ENCODE measurements around the gene DPYSL3.
A peak's percentile ranks its signal among the peaks of the same experiment; 100 is the strongest.

Gene DPYSL3

DNA sequence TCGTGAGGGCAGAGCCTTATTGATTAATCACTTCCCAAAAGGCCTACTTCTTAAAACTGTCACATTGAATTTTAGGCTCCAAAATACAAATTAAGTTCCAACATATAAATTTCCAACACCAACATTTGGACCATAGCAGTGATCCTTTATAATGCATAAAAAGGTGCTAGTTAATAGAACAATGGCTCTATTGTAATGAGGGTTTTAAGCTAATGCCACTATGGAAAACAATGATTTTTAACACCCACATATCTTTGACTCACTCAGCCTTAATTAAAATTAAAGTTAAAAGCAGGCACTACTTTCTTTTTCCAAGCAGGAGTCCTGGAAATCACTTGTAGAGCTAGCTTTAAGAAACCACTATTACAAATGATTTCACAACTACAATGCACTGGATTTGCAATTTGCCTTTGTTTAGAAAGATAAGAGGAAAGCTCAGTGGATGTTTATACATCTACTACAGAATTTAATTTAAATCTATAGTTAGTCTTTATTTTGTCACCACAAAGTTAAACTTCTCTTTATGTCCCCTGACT, 41.8 kb downstream of the DPYSL3 start:
- DNase-seq, result no peak

DNA sequence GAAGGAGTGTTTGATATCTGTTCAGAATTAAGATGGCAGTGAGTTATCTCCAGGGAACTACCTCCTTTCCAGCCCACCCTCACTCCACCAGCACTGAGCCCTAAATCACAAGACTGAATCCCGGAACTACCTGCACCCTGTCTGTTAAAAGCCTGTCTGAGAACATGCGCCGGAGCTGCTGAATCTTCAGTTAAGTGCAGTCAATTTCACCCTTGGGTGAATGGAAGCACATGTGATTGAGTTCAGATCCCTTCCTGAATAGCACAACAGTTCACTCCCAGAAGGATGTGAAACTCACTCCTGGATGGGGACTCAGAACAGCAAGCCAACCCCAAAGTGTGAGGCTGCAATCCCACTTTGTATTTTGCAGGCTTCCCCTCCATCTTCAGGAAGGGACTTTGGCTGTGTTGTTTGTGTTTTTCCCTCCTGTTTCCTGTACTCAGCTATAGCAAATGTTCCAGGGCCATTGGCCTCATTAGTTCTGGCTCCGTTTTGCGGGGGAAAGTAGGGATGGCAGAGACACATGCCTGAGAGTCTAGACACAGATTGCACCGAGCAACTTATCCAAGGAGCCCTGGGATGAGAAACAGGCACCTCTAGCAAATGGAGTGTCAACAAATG, 43.4 kb downstream of the DPYSL3 start:
- no peak for DNase-seq

DNA sequence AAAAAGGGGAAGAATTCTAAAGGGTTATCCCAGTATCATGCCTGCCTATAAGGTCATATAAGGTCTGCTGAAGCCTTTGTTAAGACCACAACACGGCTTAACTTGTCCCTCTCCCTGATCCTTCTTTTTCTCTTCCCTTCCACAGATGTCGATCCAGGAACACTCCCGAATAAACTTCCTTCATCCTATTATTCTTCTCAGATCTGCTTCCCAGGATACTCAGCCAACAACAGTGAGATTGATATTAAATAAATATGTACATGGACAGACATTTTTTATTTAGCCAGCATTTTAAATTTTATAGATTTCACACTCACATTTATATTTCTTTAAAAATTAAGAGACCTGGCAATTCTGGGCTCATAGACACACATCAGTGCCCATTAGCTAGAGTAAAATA, 44.1 kb downstream of the DPYSL3 start:
- DNase-seq, result no peak

DNA sequence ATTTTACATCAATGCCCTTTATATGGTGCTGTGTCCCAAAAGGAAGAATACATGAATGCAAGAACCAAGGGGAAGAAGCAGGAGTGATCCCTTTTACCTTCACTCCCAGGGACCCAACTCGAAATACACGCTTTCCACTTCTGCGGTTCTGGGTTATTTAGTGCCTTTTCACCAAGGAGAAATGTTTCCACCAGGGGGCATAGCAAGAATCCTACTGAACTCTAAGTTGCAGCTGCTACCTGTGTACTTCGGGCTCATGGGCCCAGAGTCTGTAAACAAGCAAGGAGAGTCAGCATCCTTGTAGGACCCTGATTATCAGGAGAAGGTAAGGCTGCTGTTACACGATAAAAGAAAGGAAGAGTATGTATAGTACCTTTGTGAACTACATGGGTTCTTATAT, 45.7 kb downstream of the DPYSL3 start:
- DNase-seq, result no peak

DNA sequence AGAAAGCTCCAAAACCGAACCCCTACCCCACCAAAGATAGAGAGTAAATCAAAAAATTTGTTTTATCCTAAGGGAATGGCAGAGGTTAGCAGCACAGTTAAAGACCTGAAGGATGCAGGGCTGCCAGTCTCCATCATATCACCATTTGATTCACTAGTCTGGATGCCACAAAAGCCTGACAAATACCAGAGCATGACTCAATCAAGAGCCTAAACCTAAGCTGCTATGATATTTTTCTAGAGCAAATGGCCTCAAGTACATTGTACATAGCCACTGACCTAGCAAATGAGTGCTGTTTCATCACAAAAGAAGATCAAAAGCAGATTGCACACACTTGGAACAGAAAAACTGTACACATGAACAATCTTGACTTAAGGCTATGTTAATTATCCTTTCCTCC, 48.0 kb downstream of the DPYSL3 start:
- DNase-seq, result no peak

DNA sequence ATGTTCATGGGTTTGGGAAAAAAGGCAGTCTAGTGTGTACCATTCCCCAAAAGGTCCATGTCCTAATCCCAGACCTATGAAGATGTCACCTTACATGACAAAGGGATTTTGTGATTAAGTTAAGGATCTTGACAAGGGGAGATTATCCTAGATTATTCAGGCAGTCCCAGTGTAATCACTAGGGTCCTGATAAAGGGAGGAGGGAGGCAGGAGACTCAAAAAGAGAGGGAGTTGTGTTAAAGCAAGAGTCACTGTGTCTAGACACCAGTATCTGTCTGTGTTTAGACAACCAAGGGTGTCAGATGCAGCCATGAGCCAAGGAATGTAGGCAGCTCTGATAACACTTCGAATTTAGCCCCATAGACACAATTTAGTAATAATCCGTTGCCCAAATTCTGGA, 49.5 kb downstream of the DPYSL3 start:
- no peak for DNase-seq

DNA sequence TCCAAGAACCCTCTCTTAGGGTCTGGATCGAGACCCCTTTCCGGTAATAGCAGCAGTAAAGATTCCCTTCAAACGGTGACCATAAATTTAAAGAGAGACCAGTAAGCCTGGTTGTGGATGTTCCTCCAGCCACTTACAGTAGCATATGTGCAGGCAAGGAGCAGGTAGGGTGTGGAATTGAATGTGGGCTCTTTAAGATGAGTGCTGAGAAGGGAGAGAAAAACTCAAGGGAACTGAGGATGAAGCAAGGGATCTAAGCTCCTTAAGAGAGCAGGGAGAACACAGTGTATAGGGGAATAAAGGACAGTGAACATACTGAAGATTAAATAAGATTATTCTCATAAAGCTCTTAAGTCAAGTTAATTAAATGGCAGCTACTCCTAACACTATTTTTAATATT, 51.3 kb downstream of the DPYSL3 start:
- no peak for DNase-seq

DNA sequence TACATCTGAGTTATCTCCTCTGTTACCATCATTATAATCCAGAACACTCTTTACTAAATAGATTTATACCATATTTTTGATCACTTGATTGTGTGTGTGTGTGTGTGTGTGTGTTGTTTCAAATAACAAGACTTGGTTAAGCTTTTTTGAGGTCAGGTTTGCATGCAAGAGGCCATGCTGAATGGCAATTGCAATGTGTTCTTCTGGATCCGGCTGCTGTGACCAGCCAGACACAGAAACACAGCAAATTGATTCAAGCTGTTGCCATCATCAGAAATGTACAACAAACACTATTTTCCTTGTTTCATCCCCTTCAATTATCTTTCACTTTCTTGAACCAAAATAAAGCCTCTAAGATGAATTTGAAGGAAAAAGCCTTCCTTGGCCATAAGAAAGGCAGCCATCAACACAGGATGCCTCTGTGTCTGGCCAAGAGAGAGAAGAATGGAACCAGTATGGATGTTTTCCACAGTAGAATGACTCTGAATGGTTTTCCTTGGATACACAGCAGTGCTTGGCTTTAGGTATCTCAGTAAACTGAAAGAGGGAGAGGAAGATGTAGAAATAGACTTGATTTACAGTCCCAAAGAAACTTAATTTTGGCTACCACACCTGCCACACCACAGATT, 53.9 kb downstream of the DPYSL3 start:
- no peak for DNase-seq

DNA sequence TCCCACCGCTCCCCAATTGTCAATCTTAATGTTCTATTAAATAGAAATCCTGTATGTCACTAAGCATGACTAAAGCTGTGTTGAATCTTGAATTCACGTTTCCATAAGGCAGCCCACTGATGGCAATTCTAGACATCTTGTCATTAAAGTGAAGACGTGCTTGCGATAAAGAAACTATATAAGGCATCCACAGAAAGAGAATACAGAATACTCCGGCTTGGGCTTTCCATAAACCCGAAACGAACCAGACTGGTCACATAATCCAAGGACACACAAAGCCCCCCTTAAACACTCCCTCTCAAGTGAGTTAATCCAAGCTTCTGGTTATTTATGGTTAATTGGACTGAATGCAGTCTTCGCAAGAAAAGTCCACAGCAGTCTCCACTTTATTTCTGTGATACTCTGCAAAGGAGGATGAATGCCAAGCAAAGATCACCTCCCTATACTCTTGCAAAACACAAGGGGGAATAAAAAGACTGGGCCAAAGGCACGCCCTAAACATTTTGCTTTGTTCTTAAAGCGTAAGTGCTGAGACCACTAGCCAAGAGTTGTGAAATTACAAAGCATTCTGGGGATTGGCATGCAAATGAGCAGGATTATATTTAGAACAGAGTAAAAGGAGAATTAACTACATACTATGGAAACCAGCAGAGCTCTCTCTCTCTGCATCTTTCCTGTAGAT, 54.7 kb downstream of the DPYSL3 start:
- DNase-seq, result no peak

DNA sequence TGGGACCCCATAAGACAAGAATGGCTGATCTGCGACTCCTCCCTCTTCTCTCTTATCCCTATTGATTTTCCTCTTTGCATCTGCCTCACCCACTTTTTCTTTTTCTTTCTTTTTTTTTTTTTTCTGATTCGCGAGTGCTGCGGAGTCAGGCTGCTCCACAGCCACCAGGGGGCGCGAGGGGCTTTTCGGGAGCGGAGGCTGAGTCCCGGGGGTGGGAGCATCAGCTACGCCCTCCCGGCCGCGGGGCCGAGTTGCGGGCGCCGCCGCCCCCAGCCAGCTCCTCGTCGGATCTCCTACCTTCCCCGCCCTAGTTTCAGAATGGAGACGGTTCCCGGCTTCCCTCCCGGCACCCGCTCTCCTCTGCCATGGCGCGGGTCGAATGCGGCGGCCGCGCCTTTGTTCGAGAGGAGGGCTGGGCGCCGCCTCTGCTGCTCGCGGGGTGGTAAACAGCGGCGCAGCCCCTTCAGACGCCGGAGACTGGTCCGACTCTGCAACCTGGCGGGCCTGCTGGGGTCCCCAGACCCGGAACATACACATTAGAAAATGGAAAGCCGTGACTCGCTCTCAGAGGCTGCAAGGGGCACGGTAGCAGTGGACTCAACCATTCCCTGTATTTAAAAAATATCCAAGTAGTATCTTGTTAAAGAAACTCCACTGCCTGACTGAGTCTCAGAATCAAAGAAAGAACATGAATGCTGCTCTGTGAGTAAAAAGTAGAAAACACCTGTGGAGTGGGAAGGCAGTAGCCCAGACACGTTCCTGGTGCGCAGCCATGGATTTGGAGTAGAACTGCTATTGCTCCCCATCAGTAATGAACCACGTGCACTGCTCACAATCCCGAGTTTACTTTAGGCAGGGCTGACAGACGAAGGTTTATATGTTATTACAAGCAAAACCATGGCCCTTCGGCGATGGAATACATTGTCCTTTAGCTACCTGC, 55.7 kb downstream of the DPYSL3 start:
- peak; percentile 66 for DNase-seq

DNA sequence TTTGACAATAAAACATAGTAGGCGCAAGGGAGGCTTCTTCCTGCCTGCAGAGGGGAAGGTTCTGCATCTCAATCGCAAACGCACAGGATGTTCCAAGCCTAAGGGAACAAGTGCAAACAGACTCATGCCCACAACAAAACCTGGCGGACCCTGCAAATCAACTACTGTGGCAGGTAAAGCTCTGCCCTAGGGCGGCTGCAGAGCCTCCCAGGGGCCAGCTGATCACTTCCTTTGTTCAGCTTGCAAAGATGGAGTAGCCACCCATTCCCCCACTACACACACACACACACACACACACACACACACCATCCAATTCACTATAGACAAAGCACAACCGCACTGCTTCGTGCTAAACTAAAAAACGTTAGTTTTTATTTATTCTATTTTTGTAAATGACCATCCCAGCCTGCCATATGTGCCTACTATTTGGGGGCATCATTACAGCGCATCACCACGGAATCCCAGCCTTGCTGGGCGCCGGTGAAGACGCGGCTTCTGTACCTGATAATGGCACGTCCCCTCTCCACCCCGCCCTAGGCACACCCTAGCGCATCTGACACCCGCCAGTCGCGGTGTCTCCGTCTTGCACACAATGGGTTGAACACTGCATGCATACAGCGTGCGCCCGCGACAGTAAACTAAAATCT, 57.6 kb downstream of the DPYSL3 start:
- DNase-seq, result no peak

DNA sequence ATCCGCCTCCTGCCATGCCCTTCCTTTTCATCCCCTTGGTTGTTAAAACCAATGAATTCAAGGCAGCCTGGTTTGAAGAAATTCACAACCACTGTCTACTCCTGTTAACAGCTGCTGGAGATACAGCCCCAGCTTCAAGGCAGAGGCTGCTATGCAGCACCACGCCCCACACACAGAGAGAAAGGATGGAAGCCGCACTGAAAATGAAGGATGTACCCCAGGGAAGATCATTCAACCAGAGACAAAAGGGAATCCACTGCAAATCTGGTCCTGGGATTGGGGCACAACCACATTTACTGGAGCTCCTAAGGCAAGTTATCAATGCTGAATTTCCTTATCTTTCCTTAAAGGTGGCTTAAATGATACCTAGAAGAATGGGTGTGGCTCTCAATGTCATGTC, 58.7 kb downstream of the DPYSL3 start:
- DNase-seq, result no peak

DNA sequence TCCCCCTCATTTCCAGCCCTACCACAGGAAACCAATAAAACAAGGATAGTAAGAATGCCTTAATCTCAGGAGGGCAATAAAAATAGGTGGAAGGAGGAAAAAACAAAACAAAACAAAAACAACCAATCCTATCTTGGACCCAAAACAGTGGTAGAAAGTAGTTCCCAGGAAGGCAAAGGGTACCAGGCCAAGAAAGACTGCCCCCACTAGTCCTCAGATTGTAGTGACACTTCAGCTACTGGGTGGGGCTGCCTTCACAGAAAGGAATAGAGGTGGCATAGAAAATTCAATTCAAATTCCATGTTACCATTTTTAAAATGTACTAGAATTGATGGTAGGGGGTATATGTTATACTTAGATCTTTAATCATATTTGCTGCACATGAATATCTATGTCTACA, 59.3 kb downstream of the DPYSL3 start:
- DNase-seq, result no peak

DNA sequence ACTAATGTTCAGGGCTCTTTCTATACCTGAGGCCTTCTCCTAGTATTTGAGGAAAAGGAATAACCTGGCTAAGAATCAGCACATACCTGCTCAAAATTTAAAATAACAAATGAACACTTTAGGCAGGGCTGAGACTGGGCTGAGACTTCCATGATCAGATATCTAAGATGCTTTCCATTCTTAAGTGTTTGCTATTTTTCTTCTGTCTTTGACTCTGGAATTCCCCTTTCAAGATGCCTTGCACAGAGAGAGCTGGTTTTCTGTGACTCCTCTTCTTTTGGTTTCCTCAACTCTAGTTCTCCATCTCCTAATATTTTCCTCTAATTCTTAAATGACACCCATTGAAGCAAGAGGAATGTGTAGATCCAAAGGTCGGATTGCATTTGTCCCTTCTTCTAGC, 61.1 kb downstream of the DPYSL3 start:
- no peak for DNase-seq

DNA sequence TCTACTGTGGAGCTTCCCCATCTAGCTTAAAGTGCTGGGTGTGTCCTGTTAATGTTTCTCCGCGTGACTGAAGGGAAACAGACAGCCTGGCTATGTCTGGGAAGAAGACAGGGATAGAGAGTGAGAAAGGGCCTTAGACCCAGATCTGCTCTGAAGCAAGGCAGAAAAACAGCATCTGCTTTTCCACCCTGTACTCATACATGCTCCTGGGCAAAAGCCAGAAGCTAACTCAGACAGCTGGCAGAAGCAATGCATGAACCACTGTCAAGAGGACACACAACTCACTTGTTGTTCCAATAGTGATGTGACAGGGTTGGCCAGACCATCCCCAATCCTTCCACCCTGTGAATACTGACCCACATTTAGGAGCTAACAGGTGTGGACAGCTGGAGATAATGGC, 63.3 kb downstream of the DPYSL3 start:
- no peak for DNase-seq

DNA sequence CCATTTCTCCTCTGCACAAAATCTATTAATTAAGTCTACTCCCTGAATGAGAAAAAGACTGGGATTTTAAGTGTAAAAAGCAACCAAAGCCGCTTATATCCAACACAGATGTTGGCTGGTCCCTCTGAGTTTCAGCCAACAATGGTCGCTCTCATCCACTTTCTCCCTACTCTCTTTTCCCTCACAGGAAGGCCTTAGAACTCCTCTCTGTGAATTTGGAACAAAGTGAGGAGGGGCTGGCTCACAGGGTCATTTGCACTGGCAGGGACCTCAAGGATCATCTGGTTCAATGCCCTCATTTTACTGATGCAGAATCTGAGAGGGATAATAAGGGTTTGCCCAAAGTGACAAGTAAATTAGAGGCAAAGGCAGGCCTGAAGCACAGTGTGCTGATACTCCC, 64.0 kb downstream of the DPYSL3 start:
- no peak for DNase-seq

DNA sequence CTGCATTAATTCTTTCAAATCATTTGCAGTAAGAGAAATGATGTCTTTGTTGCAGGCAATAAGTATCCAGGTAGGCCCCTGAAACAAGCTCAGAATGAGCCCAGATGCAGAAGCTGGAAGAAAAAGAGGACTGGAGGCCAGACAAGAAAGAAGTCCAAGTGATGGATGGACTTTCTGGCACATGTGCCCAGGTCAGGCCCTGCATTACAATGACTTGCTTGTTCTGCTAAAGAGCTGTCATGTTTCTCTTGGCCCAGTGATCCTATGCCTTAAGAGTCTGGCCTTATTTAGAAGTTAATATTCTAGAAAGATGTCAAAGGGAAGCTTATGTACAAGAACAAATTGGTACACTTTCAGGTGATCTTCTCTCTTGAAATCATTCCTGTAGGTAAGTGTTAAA, 64.8 kb downstream of the DPYSL3 start:
- no peak for DNase-seq

DNA sequence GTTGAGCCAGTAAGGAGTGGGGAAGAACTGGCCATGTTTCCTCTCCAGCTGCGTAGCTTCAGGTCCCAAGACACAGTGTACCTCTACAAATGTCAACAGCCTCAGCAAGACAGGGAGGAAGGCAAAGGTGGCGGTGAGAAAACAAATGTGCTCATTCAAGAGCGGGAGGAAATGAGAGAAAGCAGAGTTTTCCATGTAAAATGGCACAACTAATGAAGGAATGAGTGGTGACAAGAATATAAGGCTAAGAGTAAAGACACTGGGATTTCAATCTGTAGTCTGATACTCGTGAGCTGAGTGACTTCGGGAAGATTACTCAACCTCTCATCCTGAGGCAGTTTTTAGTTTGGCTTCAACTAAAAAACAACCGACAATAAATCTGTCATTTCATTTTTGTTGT, 67.6 kb downstream of the DPYSL3 start:
- DNase-seq, result no peak

DNA sequence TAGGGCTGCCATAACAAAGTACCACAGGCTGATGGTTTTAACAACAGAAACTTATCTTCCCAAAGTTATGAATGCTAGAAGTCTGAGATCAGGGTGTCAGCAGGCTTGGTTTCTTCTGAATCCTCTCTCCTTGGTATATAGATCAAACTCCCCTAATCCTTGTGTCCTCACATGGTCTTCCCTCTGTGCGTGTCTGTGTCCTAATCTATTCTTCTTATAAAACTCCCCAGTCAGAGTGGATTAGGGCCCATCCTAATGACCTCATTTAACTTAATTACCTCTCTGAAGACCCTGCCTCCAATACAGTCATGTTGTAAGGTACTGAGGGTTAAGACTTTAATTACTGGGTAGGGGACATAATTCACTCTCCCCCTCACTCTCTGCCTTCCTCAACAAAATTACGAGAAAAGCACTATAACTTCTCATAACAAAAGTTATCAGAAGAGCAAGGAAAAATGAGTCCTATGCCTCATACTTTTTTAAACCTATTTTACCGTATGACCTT, 68.6 kb downstream of the DPYSL3 start:
- DNase-seq, result no peak

DNA sequence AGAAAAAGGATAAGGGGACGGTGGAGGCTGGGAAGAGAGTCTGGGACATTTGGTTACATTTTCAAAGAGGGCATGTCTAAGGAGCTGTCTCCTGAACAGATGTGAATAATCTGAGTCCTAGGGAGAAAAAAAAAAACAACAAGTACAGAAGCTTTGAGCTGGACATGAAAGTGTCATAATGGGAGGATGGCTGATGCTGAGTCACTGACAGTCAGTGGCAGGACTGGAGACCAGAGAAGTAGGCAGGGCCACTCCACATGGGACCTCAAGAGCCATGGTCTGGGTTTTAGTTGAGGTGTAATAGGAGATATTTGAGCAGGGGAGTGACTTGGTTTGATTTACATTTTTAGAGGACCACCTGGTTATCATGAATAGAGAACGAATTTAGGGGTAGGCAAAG, 70.6 kb downstream of the DPYSL3 start:
- no peak for DNase-seq

DNA sequence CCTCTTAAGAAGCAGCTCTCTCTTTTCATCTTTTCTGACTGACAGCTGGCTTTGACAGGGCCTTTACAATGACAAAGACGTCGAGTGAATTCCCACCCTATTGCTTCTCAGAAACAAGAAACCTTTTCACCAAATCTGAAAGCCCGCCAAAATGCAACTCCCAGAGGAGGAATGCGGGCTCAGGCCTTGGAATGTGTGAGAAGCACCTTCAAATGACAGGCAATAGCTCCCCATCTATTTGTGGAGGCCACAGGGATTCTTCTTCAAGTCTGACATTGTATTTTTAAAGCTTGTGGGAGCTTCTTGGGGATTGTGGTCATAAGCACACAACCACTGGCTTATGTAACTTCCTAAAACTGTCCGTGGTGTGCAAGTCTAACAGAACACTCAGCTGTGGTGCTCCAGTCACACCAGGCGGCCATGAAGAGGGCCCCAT, 72.7 kb downstream of the DPYSL3 start:
- no peak for DNase-seq

DNA sequence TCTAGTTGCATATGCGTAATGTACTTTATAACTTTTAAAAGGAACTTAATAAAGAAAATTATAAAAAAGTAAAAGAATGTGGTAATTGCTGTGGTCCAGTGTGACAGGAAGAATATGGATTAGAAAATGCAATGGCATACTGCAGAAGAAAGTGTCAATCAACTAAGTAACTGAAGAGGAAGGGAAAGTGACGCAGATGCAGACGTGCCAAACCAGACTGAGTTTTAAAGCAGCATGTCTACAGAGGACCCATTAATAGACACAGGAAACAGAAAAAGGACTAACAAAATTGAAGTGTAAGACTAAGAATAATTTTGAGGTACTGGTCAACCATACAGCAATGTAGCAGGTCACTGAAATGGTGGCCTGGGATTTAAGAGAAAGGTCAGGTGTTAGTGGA, 73.3 kb downstream of the DPYSL3 start:
- DNase-seq, result no peak

All from CD4-positive, alpha-beta T cell treated with Interleukin-6 for 4 hours (primary cell).